Fibroblast of villous mesenchyme (primary cell): ENCODE results near the gene FBXW11. TPM values are rescaled to one million over a fixed set of nuclear protein-coding genes. Genes with fewer than 3 reads are reported as not detected.

ENCODE experiments used
- DNase-seq: peaks from one replicate; pipeline ENCODE4 v3.0.0-alpha.2; 2010; ENCODE audit warnings: low read depth
- H3K4me3 ChIP-seq: 2 replicates; pipeline ENCODE4 v1.5.1; 2011; ENCODE audit warnings: low read depth, mild to moderate bottlenecking, low read length
- total RNA-seq: library from RNA; depleted of rRNA; stranded (reverse); fragments of >200 nt; gene quantifications from 2 replicates; pipeline ENCODE4 v1.2.3, GENCODE V29; 2012
- TF ChIP-seq, protein P1 (sequence below): IDR thresholded peaks from 2 replicates; pipeline ENCODE4 v1.5.1; 2012; ENCODE audit warnings: low read depth, mild to moderate bottlenecking, low read length; ENCODE audit not compliant: insufficient read depth

Gene FBXW11
- total RNA-seq, 1 donor: 112 TPM

DNA sequence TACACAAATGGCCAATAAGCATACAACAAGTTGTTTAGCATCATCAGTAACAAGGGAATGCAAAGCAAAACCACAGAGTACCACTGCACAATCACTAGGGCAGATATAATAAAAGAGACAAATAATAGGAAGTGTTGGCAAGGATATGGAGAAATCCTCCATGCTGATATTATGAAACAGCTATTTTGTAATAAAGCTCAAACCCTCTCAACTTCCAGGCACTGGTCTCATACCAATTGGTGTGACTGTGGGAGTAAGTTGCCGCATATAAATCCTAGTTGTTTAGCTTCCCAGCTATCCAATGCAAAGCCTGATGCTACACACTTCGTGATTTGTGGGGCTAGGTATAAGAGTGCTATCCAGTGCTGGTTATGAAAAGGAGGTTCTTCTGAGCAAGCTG lies 132.2 kb downstream of the FBXW11 start:
- H3K4me3 ChIP-seq: no peak overlapping the region
- TF ChIP-seq, protein P1, sequence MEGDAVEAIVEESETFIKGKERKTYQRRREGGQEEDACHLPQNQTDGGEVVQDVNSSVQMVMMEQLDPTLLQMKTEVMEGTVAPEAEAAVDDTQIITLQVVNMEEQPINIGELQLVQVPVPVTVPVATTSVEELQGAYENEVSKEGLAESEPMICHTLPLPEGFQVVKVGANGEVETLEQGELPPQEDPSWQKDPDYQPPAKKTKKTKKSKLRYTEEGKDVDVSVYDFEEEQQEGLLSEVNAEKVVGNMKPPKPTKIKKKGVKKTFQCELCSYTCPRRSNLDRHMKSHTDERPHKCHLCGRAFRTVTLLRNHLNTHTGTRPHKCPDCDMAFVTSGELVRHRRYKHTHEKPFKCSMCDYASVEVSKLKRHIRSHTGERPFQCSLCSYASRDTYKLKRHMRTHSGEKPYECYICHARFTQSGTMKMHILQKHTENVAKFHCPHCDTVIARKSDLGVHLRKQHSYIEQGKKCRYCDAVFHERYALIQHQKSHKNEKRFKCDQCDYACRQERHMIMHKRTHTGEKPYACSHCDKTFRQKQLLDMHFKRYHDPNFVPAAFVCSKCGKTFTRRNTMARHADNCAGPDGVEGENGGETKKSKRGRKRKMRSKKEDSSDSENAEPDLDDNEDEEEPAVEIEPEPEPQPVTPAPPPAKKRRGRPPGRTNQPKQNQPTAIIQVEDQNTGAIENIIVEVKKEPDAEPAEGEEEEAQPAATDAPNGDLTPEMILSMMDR: no peak
- peak; percentile 84 for DNase-seq

DNA sequence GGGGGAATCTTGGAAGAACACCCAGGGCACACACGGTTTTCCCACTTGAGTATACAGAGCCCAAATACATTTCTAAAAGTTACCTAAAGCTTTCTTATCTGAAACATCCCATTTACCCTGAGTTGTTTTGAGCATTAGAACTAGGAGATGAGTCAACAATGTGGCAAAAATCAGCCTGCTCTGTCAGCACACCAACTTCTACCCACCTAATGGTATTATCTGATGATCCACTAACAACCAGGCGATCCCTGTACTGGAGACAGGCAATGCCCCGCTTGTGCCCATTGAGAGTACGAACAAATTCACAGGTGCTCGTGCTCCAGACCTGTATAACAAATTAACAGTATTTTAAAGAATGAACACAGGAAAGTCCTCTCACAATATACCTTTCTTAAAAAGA lies 133.8 kb downstream of the FBXW11 start:
- H3K4me3 ChIP-seq: no peak overlapping the region
- TF ChIP-seq, protein P1: no peak
- no peak for DNase-seq

DNA sequence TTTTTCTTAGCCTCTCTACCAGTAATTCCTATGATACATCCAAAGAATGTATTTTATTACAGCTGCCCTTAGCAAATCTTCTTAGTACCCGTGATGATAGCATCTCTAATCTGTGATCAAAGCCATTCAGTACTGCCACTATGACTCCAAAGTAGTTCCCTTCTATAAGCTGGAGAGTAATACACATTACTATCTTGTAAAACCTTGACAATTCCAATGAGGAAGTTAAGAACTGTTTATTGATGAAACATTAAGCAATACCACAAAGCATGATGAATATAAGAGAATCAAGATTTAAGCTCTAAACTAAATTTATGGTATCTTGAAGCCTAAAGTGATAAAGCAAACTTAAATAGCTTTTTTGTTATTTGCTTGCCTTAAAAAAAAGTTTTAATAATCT lies 134.7 kb downstream of the FBXW11 start:
- TF ChIP-seq, protein P1: no peak
- no peak overlapping the region for H3K4me3 ChIP-seq
- DNase-seq: no peak

DNA sequence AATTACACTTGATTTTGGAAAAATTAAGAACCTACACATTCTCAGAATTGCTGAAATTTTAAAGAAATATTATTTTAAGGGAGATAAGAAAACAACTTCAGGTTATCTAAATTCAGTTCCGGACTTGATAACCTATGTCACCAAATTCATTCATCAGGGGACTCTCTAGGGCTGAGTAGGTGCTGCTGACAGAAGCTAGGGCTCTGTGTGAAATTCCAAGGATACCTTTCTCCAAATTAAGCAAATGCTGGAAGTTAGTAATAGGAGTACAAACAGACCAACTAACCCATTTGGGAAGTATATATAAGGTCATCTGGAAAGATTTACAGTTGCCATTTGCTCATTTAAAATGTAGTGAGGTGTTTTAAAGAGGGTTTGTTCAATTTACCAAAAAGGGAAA lies 136.5 kb downstream of the FBXW11 start:
- DNase-seq: no peak
- TF ChIP-seq, protein P1: no peak
- no peak overlapping the region for H3K4me3 ChIP-seq

DNA sequence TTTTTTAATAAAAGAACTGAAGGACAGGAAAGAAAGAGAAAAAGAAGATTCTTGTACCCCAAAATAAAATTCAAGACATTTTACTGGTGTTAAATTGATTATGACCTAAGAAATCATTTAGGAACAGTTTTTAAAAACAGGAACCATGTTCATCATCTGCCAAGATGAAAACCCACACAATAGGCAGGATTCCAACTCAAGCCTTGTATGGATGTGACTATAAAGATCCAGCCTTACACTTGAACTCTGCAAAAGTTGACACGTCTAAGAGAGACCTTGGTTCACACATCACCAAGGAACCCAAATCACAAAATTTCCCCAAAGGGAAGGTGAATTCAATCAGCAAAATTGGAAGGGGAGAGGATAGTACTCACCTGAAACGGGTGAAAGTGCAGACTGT lies 138.2 kb downstream of the FBXW11 start:
- TF ChIP-seq, protein P1: no peak
- no peak overlapping the region for H3K4me3 ChIP-seq
- no peak for DNase-seq

DNA sequence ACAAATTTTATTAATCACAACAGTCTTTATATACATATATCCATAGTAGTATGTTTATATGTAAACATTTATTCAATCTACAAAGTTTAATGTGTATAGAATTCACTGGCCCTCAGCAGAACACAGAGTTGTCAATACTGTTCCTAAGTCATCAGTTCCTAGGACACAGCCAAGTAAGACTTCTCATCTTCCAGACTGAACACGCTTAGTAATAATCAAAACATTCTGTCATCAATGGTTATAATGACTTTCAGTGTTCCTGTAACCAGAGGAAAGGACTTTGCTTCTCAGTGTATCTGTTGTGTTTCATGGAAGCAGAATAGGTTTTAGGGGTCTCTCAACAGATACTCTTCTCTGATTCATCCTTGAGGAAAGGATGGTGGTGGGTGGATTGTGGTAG lies 138.7 kb downstream of the FBXW11 start:
- DNase-seq: no peak
- TF ChIP-seq, protein P1: no peak
- no peak overlapping the region for H3K4me3 ChIP-seq

DNA sequence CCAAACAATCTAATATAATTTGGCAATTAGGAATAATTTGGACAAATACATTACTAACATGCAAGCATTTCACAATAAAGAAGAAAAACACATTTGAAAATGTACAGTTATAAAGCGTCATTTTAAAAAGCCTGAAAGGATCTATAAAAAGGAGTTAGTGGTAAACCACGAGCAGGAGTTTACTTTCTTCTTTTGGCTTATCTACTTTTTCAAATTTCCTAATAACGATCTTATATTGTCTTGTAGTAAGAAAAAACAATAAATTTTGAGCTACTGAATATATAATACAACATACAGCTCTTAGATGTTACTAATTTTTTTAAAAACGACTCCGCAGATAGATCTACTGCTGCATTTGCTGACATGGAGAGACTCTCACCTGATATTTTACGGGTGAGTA lies 141.0 kb downstream of the FBXW11 start:
- TF ChIP-seq, protein P1: no peak
- DNase-seq: no peak

More for the DNA sequence above, 141.0 kb downstream of the FBXW11 start:
- no peak overlapping the region for H3K4me3 ChIP-seq
